NCI-H1092 (cell line): ENCODE results near the gene DES.
A peak's percentile ranks its signal among the peaks of the same experiment; 100 is the strongest.

ENCODE experiments used
- DNase-seq: peaks from one replicate; lab custom pipeline; 2025; lab: John Stamatoyannopoulos, UW

Gene DES

DNA sequence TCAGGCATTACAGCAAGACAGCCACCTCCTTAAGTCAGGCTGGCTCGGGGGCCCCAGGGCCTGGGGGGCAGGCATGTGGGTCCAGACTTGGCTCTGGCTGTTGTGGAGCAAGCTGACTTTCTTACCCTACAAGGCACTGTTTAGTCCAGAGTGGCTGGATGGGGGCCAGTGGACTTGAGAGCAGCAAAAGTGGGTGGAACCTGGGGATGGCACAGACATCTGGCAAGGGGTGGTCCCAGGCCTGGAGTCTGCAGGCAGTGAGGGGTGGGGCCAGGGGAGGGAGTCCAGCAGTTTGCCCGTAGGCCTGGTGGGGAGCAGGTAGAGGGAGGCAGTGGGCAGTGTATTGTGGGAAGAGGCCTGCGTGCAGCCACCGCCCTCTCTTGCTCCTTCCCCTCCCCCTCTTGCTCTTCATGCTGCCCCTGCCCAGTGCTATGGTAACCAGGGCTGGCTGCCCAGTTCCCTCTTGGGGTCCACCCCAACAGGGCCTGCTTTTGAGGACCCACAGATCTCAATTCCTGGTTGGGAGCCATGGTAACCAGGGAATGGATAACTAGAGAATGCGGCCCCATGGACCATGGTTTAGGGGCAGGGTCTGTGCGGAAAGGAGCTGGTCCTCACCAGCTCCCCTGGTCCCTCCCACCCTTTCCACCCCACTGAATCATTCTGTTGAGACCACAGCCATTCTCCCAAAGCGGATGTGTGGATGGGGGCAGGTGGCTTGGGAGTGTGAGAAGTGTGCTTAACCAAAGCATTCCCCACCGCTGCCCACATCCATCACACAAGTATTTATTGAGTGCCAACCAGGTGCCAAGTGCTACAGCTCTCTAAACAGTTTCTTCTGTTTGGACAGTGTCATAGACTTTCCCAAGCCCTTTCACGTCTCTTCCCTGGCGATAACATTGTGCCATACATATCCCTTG, 35.8 kb downstream of the DES start:
- peak; percentile 78 for DNase-seq

GRCh38 chr2:219455581-219455980, 37.4 kb downstream of the DES start:
- no peak for DNase-seq

DNA sequence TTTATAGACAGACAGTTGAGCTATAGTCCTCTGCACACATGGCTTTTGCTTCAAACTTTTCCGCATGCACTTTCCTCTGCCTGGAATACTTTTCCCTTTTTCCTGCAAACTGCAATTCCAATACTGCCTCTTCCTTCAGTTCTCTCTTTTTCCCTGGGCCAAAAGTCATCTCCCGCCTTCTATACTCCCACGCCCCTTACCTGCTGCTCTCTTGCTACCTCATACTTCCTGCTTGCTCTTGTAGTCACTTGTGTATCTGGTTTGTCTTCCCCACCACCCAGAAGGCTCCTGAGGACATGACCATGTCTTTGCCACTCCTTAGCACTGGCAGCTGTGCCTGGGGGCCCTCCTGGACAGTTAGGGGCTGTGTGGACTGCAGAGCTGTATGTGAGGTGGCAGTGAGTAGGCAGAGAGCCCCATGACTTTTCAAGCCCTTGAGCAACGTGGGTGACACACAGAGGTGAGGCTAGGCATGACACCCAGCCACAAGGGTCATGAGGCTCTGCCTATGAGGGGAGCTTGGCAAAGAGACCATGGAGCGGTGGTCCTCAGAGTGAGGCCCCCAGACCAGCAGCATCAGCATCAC, 39.7 kb downstream of the DES start:
- DNase-seq, result no peak

DNA sequence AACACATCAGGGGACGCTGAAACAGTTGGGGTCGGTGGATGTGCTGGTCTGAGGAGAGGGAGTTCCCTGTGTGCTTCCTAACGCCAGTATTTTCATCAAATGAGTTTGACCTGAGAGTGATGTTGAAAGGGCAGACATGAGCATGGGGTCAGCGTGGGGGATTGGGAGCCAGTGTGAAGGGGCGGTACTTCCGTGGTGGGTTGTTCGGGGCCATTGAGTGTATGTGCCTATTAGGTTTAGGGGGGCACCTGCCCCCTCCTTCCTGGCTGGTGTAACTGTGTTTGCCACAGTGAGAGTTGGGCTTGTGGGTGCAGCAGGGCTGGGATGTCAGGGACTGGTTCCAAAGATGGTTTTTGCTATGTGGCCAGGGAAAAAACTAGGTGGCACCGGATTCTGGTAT, 40.8 kb downstream of the DES start:
- DNase-seq, result no peak

DNA sequence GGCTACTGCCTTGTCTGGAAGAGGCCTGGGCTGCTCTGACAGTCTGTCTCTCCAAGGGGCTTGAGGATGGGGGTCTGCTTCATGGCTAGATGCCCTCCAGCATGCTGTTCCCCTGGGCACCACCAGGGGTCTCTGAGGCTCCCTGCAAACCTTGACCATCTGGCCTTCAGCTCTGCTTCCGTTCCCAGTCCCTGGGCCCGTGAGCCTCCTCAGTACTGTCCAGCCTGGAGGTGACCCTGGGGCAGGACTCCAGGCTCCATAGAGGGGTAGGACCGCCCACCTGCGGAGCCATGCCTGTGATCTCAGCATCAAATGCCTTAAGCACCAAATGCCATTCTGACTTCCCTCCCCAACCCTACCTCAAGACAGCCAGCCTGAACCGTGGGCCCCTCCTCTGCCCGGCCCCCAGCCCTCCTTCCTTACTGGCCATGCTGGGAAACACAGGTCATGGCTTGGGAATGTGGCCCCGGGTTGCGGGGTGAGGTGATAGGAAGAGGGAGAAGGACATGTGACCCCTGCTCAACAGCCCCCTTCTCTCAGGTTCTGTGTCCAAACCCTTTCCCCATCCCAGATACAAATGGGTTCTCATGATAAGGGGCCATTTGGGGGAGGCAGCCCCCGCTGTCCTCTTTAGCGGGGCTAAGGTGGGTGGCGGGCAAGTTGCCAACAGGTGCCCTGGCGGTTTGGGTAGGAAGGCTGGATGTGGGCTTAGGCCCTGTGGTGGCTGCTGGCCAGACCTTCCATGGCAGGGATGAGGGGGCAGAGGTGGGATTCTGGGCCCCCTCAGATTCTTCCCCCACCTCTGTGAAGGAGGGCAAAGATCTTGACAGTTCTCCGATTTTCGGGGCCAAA, 41.5 kb downstream of the DES start:
- peak; percentile 33 for DNase-seq

- DNase-seq, result peak; percentile 54
Observed at GRCh38 chr2:219460424-219460926, 42.3 kb downstream of the DES start.

- DNase-seq, result peak; percentile 54
Observed at GRCh38 chr2:219461047-219461514, 42.9 kb downstream of the DES start.

DNA sequence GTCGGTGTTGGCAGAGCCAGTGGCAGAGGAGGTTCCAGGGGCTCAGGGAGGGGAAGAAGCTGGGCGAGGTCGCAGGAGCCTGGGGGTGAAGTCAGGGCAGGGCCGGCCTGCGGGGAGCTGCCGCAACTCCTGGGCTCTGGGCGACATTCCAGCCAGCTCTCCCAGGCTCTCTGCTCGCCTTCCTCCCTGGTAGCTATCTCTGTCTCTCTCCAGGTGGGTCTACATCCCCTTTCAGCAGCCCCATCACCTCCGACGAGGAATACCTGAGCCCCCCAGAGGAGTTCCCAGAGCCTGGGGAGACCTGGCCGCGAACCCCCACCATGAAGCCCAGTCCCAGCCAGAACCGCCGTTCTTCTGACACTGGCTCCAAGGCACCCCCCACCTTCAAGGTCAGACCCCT, 43.5 kb downstream of the DES start:
- DNase-seq, result no peak

GRCh38 chr2:219462349-219462748, 44.2 kb downstream of the DES start:
- no peak for DNase-seq

DNA sequence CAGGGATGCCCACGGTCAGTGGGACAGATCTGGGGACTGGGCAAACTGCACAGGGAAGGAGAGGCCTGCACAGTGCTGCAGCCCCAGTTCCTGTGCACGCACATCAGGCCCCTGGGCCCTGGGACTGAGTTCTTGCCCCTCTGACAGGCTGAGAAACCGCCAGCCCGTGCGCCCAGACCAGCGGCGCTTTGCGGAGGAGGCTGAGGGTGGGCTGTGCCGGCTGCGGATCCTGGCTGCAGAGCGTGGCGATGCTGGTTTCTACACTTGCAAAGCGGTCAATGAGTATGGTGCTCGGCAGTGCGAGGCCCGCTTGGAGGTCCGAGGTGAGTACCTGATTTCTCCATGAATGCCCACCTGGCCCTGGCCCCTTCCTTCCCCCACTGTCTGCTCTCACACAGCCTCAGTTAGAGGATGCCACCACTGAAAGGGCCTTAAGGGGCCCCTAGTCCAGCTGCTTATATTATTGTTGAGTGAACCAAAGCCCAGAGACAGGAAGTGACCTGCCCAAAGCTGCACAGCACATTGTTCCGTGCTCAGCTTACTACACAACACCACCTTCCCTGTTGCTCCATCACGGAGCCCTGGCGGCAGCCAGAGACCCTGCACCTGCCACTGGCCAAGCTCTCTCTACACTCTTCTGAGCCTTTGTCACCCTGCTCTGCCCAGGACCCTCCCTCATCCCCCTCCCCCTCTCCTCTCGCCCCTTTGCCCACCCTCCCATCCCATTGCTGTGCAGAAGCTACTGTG, 46.3 kb downstream of the DES start:
- no peak for DNase-seq

- no peak for DNase-seq
Observed at GRCh38 chr2:219465659-219466561, 47.7 kb downstream of the DES start.

DNA sequence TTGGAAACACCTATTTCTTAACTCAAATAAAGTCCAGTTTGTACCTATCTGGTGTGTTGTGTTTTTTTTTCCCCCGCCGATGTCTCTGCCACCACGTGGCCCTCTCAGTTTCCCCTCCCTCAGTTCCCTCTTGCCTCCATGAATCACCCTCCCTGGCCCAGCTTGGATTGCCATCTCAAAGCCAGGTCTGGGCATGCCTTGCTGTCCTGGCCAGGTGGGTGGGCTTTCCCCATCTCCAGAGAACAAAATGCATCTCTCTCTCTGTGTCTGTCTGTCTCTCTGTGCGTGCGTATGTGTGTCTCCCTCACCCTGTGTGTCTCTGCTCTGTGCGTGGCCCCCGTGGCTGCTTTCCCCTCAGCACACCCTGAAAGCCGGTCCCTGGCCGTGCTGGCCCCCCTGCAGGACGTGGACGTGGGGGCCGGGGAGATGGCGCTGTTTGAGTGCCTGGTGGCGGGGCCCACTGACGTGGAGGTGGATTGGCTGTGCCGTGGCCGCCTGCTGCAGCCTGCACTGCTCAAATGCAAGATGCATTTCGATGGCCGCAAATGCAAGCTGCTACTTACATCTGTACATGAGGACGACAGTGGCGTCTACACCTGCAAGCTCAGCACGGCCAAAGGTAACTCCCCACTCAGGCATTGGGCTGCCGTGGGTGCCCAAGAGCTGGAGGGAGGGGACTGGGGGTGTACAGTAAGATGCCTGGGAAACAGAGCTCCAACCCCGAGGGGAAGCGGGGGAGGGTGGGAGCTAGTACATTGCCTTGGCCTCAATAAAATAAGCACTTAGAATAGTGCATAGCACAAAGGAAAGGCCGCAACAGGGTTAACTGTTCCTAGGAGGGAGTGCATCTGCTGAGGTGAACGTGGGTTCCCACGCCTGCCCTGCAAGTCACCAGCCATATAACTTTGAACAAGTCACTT, 48.9 kb downstream of the DES start:
- DNase-seq, result no peak

- DNase-seq, result no peak
Observed at GRCh38 chr2:219467736-219468075, 49.5 kb downstream of the DES start.

- DNase-seq, result no peak
Observed at GRCh38 chr2:219468410-219469185, 50.4 kb downstream of the DES start.

DNA sequence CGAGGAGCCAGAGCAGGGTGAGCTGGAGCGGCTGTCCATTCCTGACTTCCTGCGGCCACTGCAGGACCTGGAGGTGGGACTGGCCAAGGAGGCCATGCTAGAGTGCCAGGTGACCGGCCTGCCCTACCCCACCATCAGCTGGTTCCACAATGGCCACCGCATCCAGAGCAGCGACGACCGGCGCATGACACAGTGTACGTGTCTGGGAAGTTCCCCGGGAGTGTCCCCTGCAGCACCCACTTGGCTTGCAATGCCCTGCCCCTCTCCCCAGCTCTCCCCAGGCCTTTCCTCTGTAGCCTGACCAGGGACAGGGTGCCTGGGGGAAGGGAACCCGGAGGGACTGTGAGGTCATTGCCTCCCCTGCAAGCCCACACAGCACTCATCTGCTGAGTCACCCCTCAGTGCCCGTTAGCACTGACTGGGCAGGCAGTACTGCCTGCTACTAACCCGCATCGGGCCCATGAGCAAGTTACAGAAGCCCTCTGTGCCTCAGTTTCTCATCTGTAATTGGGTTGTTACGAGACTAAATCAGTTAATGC, 51.1 kb downstream of the DES start:
- no peak for DNase-seq

DNA sequence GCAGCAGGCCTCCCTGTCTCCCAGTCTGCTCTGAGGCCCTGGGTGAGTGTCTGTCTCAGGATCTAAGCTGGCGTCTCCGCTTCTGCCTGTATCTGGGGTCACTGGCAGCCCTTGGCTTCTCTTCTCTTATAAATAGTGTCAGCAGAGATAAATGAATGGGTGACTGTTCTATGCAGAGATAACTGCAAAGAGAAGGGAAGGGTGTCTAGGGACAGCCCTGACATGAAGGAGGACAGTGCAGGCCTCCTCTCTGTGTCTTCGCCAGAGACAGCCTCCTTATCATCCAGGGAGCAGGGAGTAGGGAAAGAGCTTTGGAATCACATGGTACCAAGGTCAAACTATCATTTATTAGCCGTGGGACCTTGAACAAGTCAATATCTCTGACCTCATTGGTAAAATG, 52.3 kb downstream of the DES start:
- DNase-seq, result no peak

- DNase-seq, result no peak
Observed at GRCh38 chr2:219471476-219472371, 53.5 kb downstream of the DES start.
